OCI-LY7 (cell line): ENCODE results near the gene RABL3. TPM values are rescaled to one million over a fixed set of nuclear protein-coding genes. Genes with fewer than 3 reads are reported as not detected.

Experiments
- BruUV-seq: library from RNA; stranded (reverse); fragments of 400-500 nt; replicated peaks from 2 replicates; lab custom pipeline; 2021; lab: Mats Ljungman, UMichigan
- CTCF ChIA-PET: fragments of 300-600 bp; sonication (Branson Sonifier 250); formaldehyde crosslinking; loops from one replicate; lab custom pipeline; 2022; ENCODE audit warnings: antibody characterized with exemption; ENCODE audit not compliant: unreplicated experiment; lab: Charles Lee
- POLR2A ChIA-PET: fragments of 300-600 bp; sonication (Branson Sonifier 250); formaldehyde crosslinking; loops from one replicate; lab custom pipeline; 2022; ENCODE audit warnings: antibody characterized with exemption; lab: Charles Lee
- DNase-seq: peaks from one replicate; pipeline ENCODE4 v3.0.0-alpha.2; 2015; ENCODE audit warnings: low spot score
- H2AFZ ChIP-seq: fragments of 200-600 bp; sonication (generic), shearing (Covaris generic); 2 replicates; pipeline ENCODE4 v1.6.1; 2014; ENCODE audit warnings: mild to moderate bottlenecking, antibody characterized with exemption, low read length, moderate library complexity
- H3K27ac ChIP-seq: fragments of 200-600 bp; sonication (generic); 2 replicates; pipeline ENCODE4 v1.5.1; 2014; ENCODE audit warnings: mixed run types, low read depth, mild to moderate bottlenecking, moderate library complexity, low read length, inconsistent platforms; ENCODE audit not compliant: poor library complexity, severe bottlenecking
- H3K36me3 ChIP-seq: fragments of 200-600 bp; sonication (generic); 2 replicates; pipeline ENCODE4 v1.6.1; 2014; ENCODE audit warnings: mild to moderate bottlenecking, antibody characterized with exemption, low read length, moderate library complexity, mixed read lengths; ENCODE audit not compliant: insufficient read depth
- H3K4me1 ChIP-seq: fragments of 200-600 bp; sonication (generic); 2 replicates; pipeline ENCODE4 v1.5.1; 2014; ENCODE audit warnings: mild to moderate bottlenecking, low read length; ENCODE audit not compliant: insufficient read depth, poor library complexity, severe bottlenecking
- H3K4me2 ChIP-seq: fragments of 200-600 bp; sonication (generic); 2 replicates; pipeline ENCODE4 v1.6.1; 2014; ENCODE audit warnings: mild to moderate bottlenecking, low read length
- H3K4me3 ChIP-seq: fragments of 200-600 bp; sonication (generic); 2 replicates; pipeline ENCODE4 v1.5.1; 2014; ENCODE audit warnings: mild to moderate bottlenecking, low read depth, low read length; ENCODE audit not compliant: poor library complexity, severe bottlenecking
- H3K79me2 ChIP-seq: fragments of 200-600 bp; sonication (generic); 2 replicates; pipeline ENCODE4 v1.6.1; 2016; ENCODE audit warnings: low read depth, mild to moderate bottlenecking, low read length, moderate library complexity, mixed read lengths; ENCODE audit not compliant: insufficient read depth
- H3K9me2 ChIP-seq: fragments of 200-600 bp; sonication (generic); 2 replicates; pipeline ENCODE4 v1.6.1; 2016; ENCODE audit warnings: mild to moderate bottlenecking, low read length, mixed read lengths; ENCODE audit not compliant: insufficient read depth
- H3K9me3 ChIP-seq: fragments of 200-600 bp; sonication (generic); 2 replicates; pipeline ENCODE4 v1.6.1; 2014; ENCODE audit warnings: mild to moderate bottlenecking, mixed run types, low read length, mixed read lengths
- H4K20me1 ChIP-seq: fragments of 200-600 bp; sonication (generic); 2 replicates; pipeline ENCODE4 v1.6.1; 2014; ENCODE audit warnings: mild to moderate bottlenecking, antibody characterized with exemption, low read length, moderate library complexity, mixed read lengths; ENCODE audit not compliant: insufficient read depth
- CTCF ChIP-seq: fragments of 200-600 bp; sonication (generic); conservative IDR thresholded peaks from 2 replicates; pipeline ENCODE4 v1.5.1; 2014; ENCODE audit warnings: mild to moderate bottlenecking, antibody characterized with exemption, low read length, moderate library complexity, mixed read lengths
- EZH2phosphoT487 ChIP-seq: fragments of 200-600 bp; sonication (generic); IDR thresholded peaks from 2 replicates; pipeline ENCODE4 v1.6.1; 2018; ENCODE audit warnings: low read depth, borderline replicate concordance, mild to moderate bottlenecking, mixed run types, antibody characterized with exemption, low read length, moderate library complexity, mixed read lengths
- intact Hi-C: fragments of 100-400 bp; cut with micrococcal nuclease; formaldehyde crosslinking; loops from one replicate; pipeline ENCODE4 v1.10.0; 2022; ENCODE audit not compliant: unreplicated experiment
- total RNA-seq, 2 experiments: library from RNA; depleted of rRNA in 1 of 2; stranded (reverse); fragments of >200 nt in 1 of 2; shearing (Covaris generic) in 1 of 2; gene quantifications; 2 replicates each; pipeline ENCODE4 v1.2.3, GENCODE V29; 2014 to 2022

RABL3 gene
- total RNA-seq, 2 experiments from 2014 or later: 7.7 to 27.9 TPM

- ChIA-PET POLR2A (interaction anchor here (0.6 to 2.3 kb wide), 4 partner anchors 10 to 761 kb away, joined by 3 to 8 read pairs (median 4); no protein-coding TSS in a partner anchor), CTCF (interaction anchor here (0.6 kb wide), 1 partner anchor 21 kb away, joined by 3 read pairs; no protein-coding TSS in a partner anchor)
- TF ChIP-seq CTCF (no peak), EZH2phosphoT487 (no peak)
- no peak overlapping the region for H2AFZ ChIP-seq
- H4K20me1 ChIP-seq: no peaks in the 10 kb centered on the region
- H3K9me2 ChIP-seq: no peaks in the 10 kb centered on the region
- BruUV-seq: no TSS peak
- H3K9me3 ChIP-seq: no peaks in the 10 kb centered on the region
- peaks cover 75% of the 10 kb centered on the region for H3K36me3 ChIP-seq
- no peak overlapping the region for H3K27ac ChIP-seq
- H3K4me3 ChIP-seq: no peak overlapping the region
- no peaks in the 10 kb centered on the region for H3K79me2 ChIP-seq
- no peaks in the 10 kb centered on the region for H3K4me1 ChIP-seq
- no peak for DNase-seq
- H3K4me2 ChIP-seq: no peak overlapping the region
- intact Hi-C loops: no loop called here
Observed at GRCh38 chr3:120778776-120779175, 36.5 kb upstream of the RABL3 start.

- CTCF ChIA-PET: no interaction called here
- Histone ChIP-seq H3K79me2 (no peaks in the 10 kb centered on the region), H4K20me1 (no peaks in the 10 kb centered on the region), H3K4me1 (no peaks in the 10 kb centered on the region), H2AFZ (no peak overlapping the region), H3K4me2 (no peak overlapping the region), H3K4me3 (no peak overlapping the region), H3K36me3 (peaks cover 83% of the 10 kb centered on the region), H3K27ac (no peak overlapping the region), H3K9me3 (no peaks in the 10 kb centered on the region), H3K9me2 (no peaks in the 10 kb centered on the region)
- no TSS peak for BruUV-seq
- POLR2A ChIA-PET: interaction anchor here (1.6 to 1.7 kb wide), 2 partner anchors 10 to 34 kb away, joined by 3 to 4 read pairs; no protein-coding TSS in a partner anchor
- DNase-seq: no peak
- TF ChIP-seq CTCF (no peak), EZH2phosphoT487 (no peak)
- intact Hi-C loops: no loop called here
Observed at GRCh38 chr3:120775411-120775810, 33.1 kb upstream of the RABL3 start.

DNA sequence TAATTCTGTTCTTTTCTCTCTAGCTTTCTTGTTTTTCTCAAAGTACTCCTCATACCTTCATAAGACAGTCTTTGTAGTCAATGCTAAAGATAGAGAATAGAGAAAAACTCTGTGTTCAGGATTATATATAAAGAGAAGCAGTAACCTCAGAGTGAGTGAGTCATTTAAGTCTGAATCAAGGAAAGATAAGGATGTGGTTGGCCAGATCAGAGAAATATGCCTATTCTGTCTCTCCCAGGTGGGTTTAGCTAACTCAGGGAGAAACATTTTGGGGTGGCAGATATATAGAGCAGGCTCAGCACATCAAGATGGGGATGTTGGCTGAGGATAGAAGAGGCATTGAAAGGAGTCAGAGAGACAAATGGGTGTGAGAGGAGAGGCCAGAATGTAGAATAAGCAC lies 31.6 kb upstream of the RABL3 start:
- CTCF ChIA-PET: no interaction called here
- BruUV-seq: no TSS peak

More for the DNA sequence above, 31.6 kb upstream of the RABL3 start:
- Histone ChIP-seq H4K20me1 (0 out of 2 replicates have a peak, but pooled peaks cover 4% of the 10 kb centered on the region), H3K9me2 (no peaks in the 10 kb centered on the region), H2AFZ (no peak overlapping the region), H3K9me3 (no peaks in the 10 kb centered on the region), H3K4me1 (no peaks in the 10 kb centered on the region), H3K36me3 (peaks cover 70% of the 10 kb centered on the region), H3K4me3 (no peak overlapping the region), H3K79me2 (no peaks in the 10 kb centered on the region; the same call in 1 of the 2 replicates), H3K4me2 (no peak overlapping the region), H3K27ac (no peak overlapping the region)
- TF ChIP-seq EZH2phosphoT487 (no peak), CTCF (no peak)
- no peak for DNase-seq
- POLR2A ChIA-PET: interaction anchor here (1.1 kb wide), 1 partner anchor 21 kb away, joined by 3 read pairs; no protein-coding TSS in a partner anchor
- intact Hi-C loops: no loop called here
